ENCODE results near the gene LDB2. TPM values are rescaled to one million over a fixed set of nuclear protein-coding genes. Genes with fewer than 3 reads are reported as not detected.

The LDB2 gene
- total RNA-seq, 1 donor: 85.9 TPM

- no peak overlapping the region for H3K4me3 ChIP-seq (ENCODE audit: low read depth, low read length)
- TF ChIP-seq, protein P1, sequence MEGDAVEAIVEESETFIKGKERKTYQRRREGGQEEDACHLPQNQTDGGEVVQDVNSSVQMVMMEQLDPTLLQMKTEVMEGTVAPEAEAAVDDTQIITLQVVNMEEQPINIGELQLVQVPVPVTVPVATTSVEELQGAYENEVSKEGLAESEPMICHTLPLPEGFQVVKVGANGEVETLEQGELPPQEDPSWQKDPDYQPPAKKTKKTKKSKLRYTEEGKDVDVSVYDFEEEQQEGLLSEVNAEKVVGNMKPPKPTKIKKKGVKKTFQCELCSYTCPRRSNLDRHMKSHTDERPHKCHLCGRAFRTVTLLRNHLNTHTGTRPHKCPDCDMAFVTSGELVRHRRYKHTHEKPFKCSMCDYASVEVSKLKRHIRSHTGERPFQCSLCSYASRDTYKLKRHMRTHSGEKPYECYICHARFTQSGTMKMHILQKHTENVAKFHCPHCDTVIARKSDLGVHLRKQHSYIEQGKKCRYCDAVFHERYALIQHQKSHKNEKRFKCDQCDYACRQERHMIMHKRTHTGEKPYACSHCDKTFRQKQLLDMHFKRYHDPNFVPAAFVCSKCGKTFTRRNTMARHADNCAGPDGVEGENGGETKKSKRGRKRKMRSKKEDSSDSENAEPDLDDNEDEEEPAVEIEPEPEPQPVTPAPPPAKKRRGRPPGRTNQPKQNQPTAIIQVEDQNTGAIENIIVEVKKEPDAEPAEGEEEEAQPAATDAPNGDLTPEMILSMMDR (IDR thresholded peaks at IDR 0.05; ENCODE audit: insufficient read depth, low read length): no peak
- no peak for DNase-seq (ENCODE audit: low read depth)
Observed at GRCh38 chr4:16868674-16869073, 29.8 kb downstream of the LDB2 start.

DNA sequence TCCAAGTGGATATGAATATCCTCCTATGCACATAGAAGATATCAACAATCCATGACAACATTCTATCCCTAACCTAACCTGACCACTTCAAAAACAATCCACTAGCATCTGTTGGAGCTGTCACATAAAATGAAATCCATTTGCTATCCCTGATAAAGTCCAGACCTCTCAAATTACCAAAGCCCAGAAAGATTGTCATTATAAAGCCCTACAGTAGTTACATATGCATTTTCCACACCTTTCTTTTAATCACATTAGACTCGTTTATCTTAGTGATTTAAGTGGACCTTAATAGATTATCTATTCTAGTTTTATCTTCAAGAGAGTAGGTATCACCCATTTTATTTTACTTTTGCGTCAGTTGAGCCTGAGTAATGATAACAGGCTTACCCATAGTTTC lies 30.6 kb downstream of the LDB2 start:
- no peak overlapping the region for H3K4me3 ChIP-seq (ENCODE audit: low read depth, low read length)
- TF ChIP-seq, protein P1 (IDR thresholded peaks at IDR 0.05; ENCODE audit: insufficient read depth, low read length): no peak
- no peak for DNase-seq (ENCODE audit: low read depth)

- no peak for DNase-seq (ENCODE audit: low read depth)
- TF ChIP-seq, protein P1 (IDR thresholded peaks at IDR 0.05; ENCODE audit: insufficient read depth, low read length): no peak
- no peak overlapping the region for H3K4me3 ChIP-seq (ENCODE audit: low read depth, low read length)
Observed at GRCh38 chr4:16866974-16867373, 31.5 kb downstream of the LDB2 start.

GRCh38 chr4:16865897-16866283 lies 32.6 kb downstream of the LDB2 start:
- H3K4me3 ChIP-seq (ENCODE audit: low read depth, low read length): no peak overlapping the region
- no peak for DNase-seq (ENCODE audit: low read depth)
- TF ChIP-seq, protein P1 (IDR thresholded peaks at IDR 0.05; ENCODE audit: insufficient read depth, low read length): no peak

DNA sequence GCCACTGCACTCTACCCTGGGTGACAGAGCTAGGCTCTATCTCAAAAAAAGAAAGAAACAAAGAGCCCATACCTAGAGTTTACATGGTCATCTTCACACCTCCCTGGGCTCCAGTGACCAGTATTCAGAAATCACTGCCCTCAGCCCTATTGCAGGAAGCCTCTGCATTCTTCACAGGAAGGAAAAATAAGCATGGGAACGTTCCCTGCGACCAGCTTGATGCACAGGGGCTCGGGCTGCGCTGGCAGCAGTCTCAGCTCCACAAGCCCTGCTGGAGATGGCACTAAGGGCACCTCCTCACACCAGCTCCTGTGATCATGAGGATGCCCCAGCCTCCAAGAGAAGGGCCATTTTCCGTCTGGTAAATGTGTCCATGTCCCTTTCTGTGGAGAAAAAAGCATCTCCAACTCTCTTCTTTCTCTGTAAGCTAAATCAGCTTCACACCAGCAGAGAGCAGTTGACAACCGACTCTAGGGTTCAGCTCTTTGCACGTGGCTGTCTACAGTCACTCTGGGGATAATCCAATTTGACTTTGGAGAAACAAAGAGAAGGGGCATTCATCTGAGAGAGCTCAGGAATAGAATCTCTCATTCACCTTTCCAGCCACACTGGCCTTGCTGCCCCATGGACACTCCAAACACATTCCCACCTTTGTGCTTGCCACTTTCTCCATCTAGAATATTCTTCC lies 33.1 kb downstream of the LDB2 start:
- no peak overlapping the region for H3K4me3 ChIP-seq (ENCODE audit: low read depth, low read length)
- no peak for DNase-seq (ENCODE audit: low read depth)
- TF ChIP-seq, protein P1 (IDR thresholded peaks at IDR 0.05; ENCODE audit: insufficient read depth, low read length): no peak

DNA sequence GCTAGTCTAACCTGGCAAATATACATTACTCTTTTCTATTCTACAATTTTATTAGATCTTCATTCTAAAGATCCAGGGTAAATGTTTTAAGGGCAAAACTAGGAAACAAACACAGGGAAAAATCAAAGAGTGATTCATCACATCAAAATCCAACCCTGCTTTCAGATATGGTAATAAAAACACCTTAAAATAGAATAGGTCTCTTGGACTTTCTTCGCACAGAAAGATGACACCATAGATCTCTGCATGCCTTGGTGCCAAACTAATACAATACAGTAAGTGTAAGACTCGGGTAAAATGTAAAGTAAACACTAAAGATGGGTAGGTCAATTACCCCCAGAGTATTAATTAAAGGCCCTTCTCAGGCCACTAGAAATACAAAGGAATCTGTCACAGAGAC lies 34.2 kb downstream of the LDB2 start:
- TF ChIP-seq, protein P1 (IDR thresholded peaks at IDR 0.05; ENCODE audit: insufficient read depth, low read length): no peak
- no peak overlapping the region for H3K4me3 ChIP-seq (ENCODE audit: low read depth, low read length)
- no peak for DNase-seq (ENCODE audit: low read depth)

GRCh38 chr4:16862697-16863096 lies 35.7 kb downstream of the LDB2 start:
- TF ChIP-seq, protein P1 (IDR thresholded peaks at IDR 0.05; ENCODE audit: insufficient read depth, low read length): no peak
- no peak overlapping the region for H3K4me3 ChIP-seq (ENCODE audit: low read depth, low read length)
- peak; percentile 13 for DNase-seq (ENCODE audit: low read depth)
